Astrocyte (in vitro differentiated cells and primary cell): ENCODE measurements around the gene GPR137B. TPM values are rescaled to one million over a fixed set of nuclear protein-coding genes. Genes with fewer than 3 reads are reported as not detected.

Source experiments
- DNase-seq: peaks from one replicate; pipeline ENCODE4 v3.0.0-alpha.2; 2010; ENCODE audit warnings: low read depth
- FAIRE-seq: peaks from 2 replicates; lab custom pipeline; 2011; peaks lifted over from hg19 to GRCh38; lab: Jason Lieb, UNC
- H2AFZ ChIP-seq: 2 replicates; pipeline ENCODE4 v1.6.0; 2012; ENCODE audit warnings: low read depth, low read length, inconsistent platforms
- H3K27ac ChIP-seq: 2 replicates; pipeline ENCODE4 v1.5.1; 2011; ENCODE audit warnings: low read depth, low read length, inconsistent platforms
- H3K27me3 ChIP-seq: 2 replicates; pipeline ENCODE4 v1.6.0; 2011; ENCODE audit warnings: low read length, inconsistent platforms; ENCODE audit not compliant: insufficient read depth
- H3K36me3 ChIP-seq: 2 replicates; pipeline ENCODE4 v1.5.1; 2011; ENCODE audit warnings: low read length, inconsistent platforms; ENCODE audit not compliant: insufficient read depth
- H3K4me1 ChIP-seq: 2 replicates; pipeline ENCODE4 v1.5.1; 2011; ENCODE audit warnings: low read length, inconsistent platforms; ENCODE audit not compliant: insufficient read depth
- H3K4me2 ChIP-seq: 2 replicates; pipeline ENCODE4 v1.6.0; 2012; ENCODE audit warnings: low read length, inconsistent platforms
- H3K4me3 ChIP-seq: 2 replicates; pipeline ENCODE4 v1.5.1; 2011; ENCODE audit warnings: low read depth, mild to moderate bottlenecking, low read length, inconsistent platforms; ENCODE audit not compliant: insufficient read depth
- H3K79me2 ChIP-seq: 2 replicates; pipeline ENCODE4 v1.6.0; 2012; ENCODE audit warnings: mild to moderate bottlenecking, low read length, inconsistent platforms; ENCODE audit not compliant: insufficient read depth
- H3K9ac ChIP-seq: 2 replicates; pipeline ENCODE4 v1.6.0; 2012; ENCODE audit warnings: mild to moderate bottlenecking, low read length, inconsistent platforms
- H3K9me3 ChIP-seq: 2 replicates; pipeline ENCODE4 v1.5.1; 2012; ENCODE audit warnings: low read depth, mild to moderate bottlenecking, low read length, inconsistent platforms; ENCODE audit not compliant: insufficient read depth
- H4K20me1 ChIP-seq: 2 replicates; pipeline ENCODE4 v1.6.0; 2012; ENCODE audit warnings: low read length, inconsistent platforms; ENCODE audit not compliant: insufficient read depth
- H3K27ac Mint-ChIP-seq: one replicate; pipeline ENCODE4 v1.8.0; 2021; ENCODE audit warnings: mild to moderate bottlenecking, mixed read lengths; ENCODE audit not compliant: unreplicated experiment
- H3K27me3 Mint-ChIP-seq: one replicate; pipeline ENCODE4 v1.8.0; 2021; ENCODE audit warnings: low read depth, mixed read lengths; ENCODE audit not compliant: unreplicated experiment
- H3K36me3 Mint-ChIP-seq: one replicate; pipeline ENCODE4 v1.8.0; 2021; ENCODE audit warnings: low read depth, mixed read lengths; ENCODE audit not compliant: unreplicated experiment
- H3K4me1 Mint-ChIP-seq: one replicate; pipeline ENCODE4 v1.8.0; 2021; ENCODE audit warnings: low read depth, mixed read lengths; ENCODE audit not compliant: unreplicated experiment
- H3K4me3 Mint-ChIP-seq: one replicate; pipeline ENCODE4 v1.8.0; 2021; ENCODE audit warnings: mild to moderate bottlenecking, moderate library complexity, mixed read lengths; ENCODE audit not compliant: unreplicated experiment
- H3K9me3 Mint-ChIP-seq: one replicate; pipeline ENCODE4 v1.8.0; 2021; ENCODE audit warnings: mild to moderate bottlenecking, mixed read lengths; ENCODE audit not compliant: unreplicated experiment
- CTCF ChIP-seq: IDR thresholded peaks from 2 replicates; pipeline ENCODE4 v1.5.1; 2011; ENCODE audit warnings: low read depth, mild to moderate bottlenecking, inconsistent platforms, low read length, moderate library complexity; ENCODE audit not compliant: insufficient read depth
- EZH2 ChIP-seq: IDR thresholded peaks from 2 replicates; pipeline ENCODE4 v1.6.1; 2012; ENCODE audit warnings: mild to moderate bottlenecking, low read length, inconsistent platforms; ENCODE audit not compliant: insufficient read depth
- total RNA-seq: library from RNA; stranded (reverse); gene quantifications from 2 replicates; pipeline ENCODE4 v1.2.1, GENCODE V29; 2021

The GPR137B gene
- total RNA-seq, 1 donor from 2014 or later = 12.9 TPM

GRCh38 chr1:236168716-236169429 is 26.5 kb downstream of the GPR137B start:
- no peak for FAIRE-seq
- no peaks in the 10 kb centered on the region for H3K4me1 ChIP-seq
- H2AFZ ChIP-seq = no peak overlapping the region
- Mint-ChIP-seq H3K9me3 (no peaks in the 10 kb centered on the region), H3K27me3 (no peaks in the 10 kb centered on the region), H3K4me3 (no peak overlapping the region), H3K27ac (no peak overlapping the region), H3K4me1 (peaks cover 1% of the 10 kb centered on the region), H3K36me3 (peaks cover 6% of the 10 kb centered on the region)
- H3K27me3 ChIP-seq = no peaks in the 10 kb centered on the region
- TF ChIP-seq CTCF (no peak), EZH2 (no peak)
- H3K9ac ChIP-seq = no peak overlapping the region
- H3K9me3 ChIP-seq = no peaks in the 10 kb centered on the region
- DNase-seq = no peak
- H3K79me2 ChIP-seq = no peaks in the 10 kb centered on the region
- H3K27ac ChIP-seq = no peak overlapping the region
- H3K36me3 ChIP-seq = no peaks in the 10 kb centered on the region
- H3K4me2 ChIP-seq = no peak overlapping the region
- H4K20me1 ChIP-seq = peaks cover 5% of the 10 kb centered on the region
- no peak overlapping the region for H3K4me3 ChIP-seq

- Histone ChIP-seq H3K36me3 (no peaks in the 10 kb centered on the region), H3K4me3 (no peak overlapping the region), H3K4me1 (no peaks in the 10 kb centered on the region), H4K20me1 (peaks cover 4% of the 10 kb centered on the region), H3K9me3 (no peaks in the 10 kb centered on the region), H2AFZ (no peak overlapping the region), H3K4me2 (no peak overlapping the region), H3K9ac (no peak overlapping the region), H3K79me2 (no peaks in the 10 kb centered on the region), H3K27ac (no peak overlapping the region), H3K27me3 (no peaks in the 10 kb centered on the region)
- Mint-ChIP-seq H3K36me3 (peaks cover 4% of the 10 kb centered on the region), H3K9me3 (no peaks in the 10 kb centered on the region), H3K4me1 (peaks cover 1% of the 10 kb centered on the region), H3K4me3 (no peak overlapping the region), H3K27me3 (no peaks in the 10 kb centered on the region), H3K27ac (no peak overlapping the region)
- DNase-seq (no peak), FAIRE-seq (no peak)
- TF ChIP-seq CTCF (no peak), EZH2 (no peak)
Observed at GRCh38 chr1:236172041-236172579, 29.8 kb downstream of the GPR137B start.
